ENCODE measurements around the gene TTC8. TPM values are rescaled to one million over a fixed set of nuclear protein-coding genes. Genes with fewer than 3 reads are reported as not detected.

The TTC8 gene
- polyA plus RNA-seq, 3 donors, result 2.3 to 3.7 (median 2.7) TPM

GRCh38 chr14:88910386-88910785 is 85.9 kb downstream of the TTC8 start:
- H3K27me3 Mint-ChIP-seq (ENCODE audit: low read depth in 3 of 3), result peaks cover 3 to 5% (median 4%) of the 10 kb centered on the region in 3 donors
- Histone ChIP-seq H3K9ac (ENCODE audit: insufficient read depth, low read length, poor library complexity, severe bottlenecking) (no peak overlapping the region), H3K9me3 (replicated peaks in 1 of 2; ENCODE audit: control insufficient read depth in 1 of 2, insufficient read depth in 1 of 2, low read length in 2 of 2) (peaks cover 0 to 9% of the 10 kb centered on the region in 2 donors), H3K4me3 (replicated peaks in 1 of 3; ENCODE audit: low read depth in 2 of 3, low read length in 3 of 3) (no peak overlapping the region), H3K36me3 (replicated peaks in 1 of 2; ENCODE audit: control insufficient read depth in 1 of 2, insufficient read depth in 2 of 2, low read length in 2 of 2) (no peaks in the 10 kb centered on the region), H2AFZ (ENCODE audit: insufficient read depth, low read depth, low read length, poor library complexity, severe bottlenecking) (no peak overlapping the region), H3K27me3 (ENCODE audit: control insufficient read depth in 2 of 2, insufficient read depth in 2 of 2, low read length in 2 of 2) (no peaks in the 10 kb centered on the region), H3K4me2 (replicated peaks; ENCODE audit: extremely low read depth, low read length, poor library complexity, severe bottlenecking) (no peak overlapping the region), H4K20me1 (ENCODE audit: insufficient read depth, low read length) (no peaks in the 10 kb centered on the region), H3K4me1 (ENCODE audit: control insufficient read depth in 1 of 2, insufficient read depth in 2 of 2, low read length in 2 of 2) (no peaks in the 10 kb centered on the region), H3K79me2 (ENCODE audit: insufficient read depth, low read length) (no peaks in the 10 kb centered on the region), H3K27ac (ENCODE audit: low read depth in 1 of 2, low read length in 2 of 2) (no peak overlapping the region)
- no peak for DNase-seq
- no peak overlapping the region for H3K4me3 Mint-ChIP-seq
- H3K4me1 Mint-ChIP-seq, result no peaks in the 10 kb centered on the region
- 92% methylated on average over 6 of the region's 6 CpGs for WGBS (ENCODE audit: insufficient coverage)
- no peak for TF ChIP-seq CTCF (IDR thresholded peaks at IDR 0.05)
- intact Hi-C loops (cut with micrococcal nuclease), result no loop called here
- peaks cover 0 to 23% (median 11%) of the 10 kb centered on the region in 7 donors for H3K9me3 Mint-ChIP-seq
- H3K27ac Mint-ChIP-seq, result no peak overlapping the region
- no peaks in the 10 kb centered on the region for H3K36me3 Mint-ChIP-seq

- Histone ChIP-seq H4K20me1 (ENCODE audit: insufficient read depth, low read length) (no peaks in the 10 kb centered on the region), H3K27ac (ENCODE audit: low read depth in 1 of 2, low read length in 2 of 2) (no peak overlapping the region), H3K4me3 (replicated peaks in 1 of 3; ENCODE audit: low read depth in 2 of 3, low read length in 3 of 3) (no peak overlapping the region), H3K4me1 (ENCODE audit: control insufficient read depth in 1 of 2, insufficient read depth in 2 of 2, low read length in 2 of 2) (no peaks in the 10 kb centered on the region), H3K4me2 (replicated peaks; ENCODE audit: extremely low read depth, low read length, poor library complexity, severe bottlenecking) (no peak overlapping the region), H3K27me3 (ENCODE audit: control insufficient read depth in 2 of 2, insufficient read depth in 2 of 2, low read length in 2 of 2) (no peaks in the 10 kb centered on the region), H3K79me2 (ENCODE audit: insufficient read depth, low read length) (no peaks in the 10 kb centered on the region), H3K36me3 (replicated peaks in 1 of 2; ENCODE audit: control insufficient read depth in 1 of 2, insufficient read depth in 2 of 2, low read length in 2 of 2) (no peaks in the 10 kb centered on the region), H3K9me3 (replicated peaks in 1 of 2; ENCODE audit: control insufficient read depth in 1 of 2, insufficient read depth in 1 of 2, low read length in 2 of 2) (peaks cover 0 to 9% of the 10 kb centered on the region in 2 donors), H3K9ac (ENCODE audit: insufficient read depth, low read length, poor library complexity, severe bottlenecking) (no peak overlapping the region), H2AFZ (ENCODE audit: insufficient read depth, low read depth, low read length, poor library complexity, severe bottlenecking) (no peak overlapping the region)
- peaks cover 3 to 7% (median 6%) of the 10 kb centered on the region in 3 donors for H3K27me3 Mint-ChIP-seq (ENCODE audit: low read depth in 3 of 3)
- H3K27ac Mint-ChIP-seq, result no peak overlapping the region
- no CpG with 5 or more reads among the region's 4 CpGs for WGBS (ENCODE audit: insufficient coverage)
- DNase-seq, result no peak
- no peak overlapping the region for H3K4me3 Mint-ChIP-seq
- TF ChIP-seq CTCF (IDR thresholded peaks at IDR 0.05), result no peak
- intact Hi-C loops (cut with micrococcal nuclease), result no loop called here
- peaks cover 0 to 17% (median 11%) of the 10 kb centered on the region in 7 donors for H3K9me3 Mint-ChIP-seq
- H3K4me1 Mint-ChIP-seq, result no peaks in the 10 kb centered on the region
- no peaks in the 10 kb centered on the region for H3K36me3 Mint-ChIP-seq
These were observed 87.4 kb downstream of the TTC8 start for GRCh38 chr14:88911809-88912208.

All from CD14-positive monocyte (primary cell).